Hepatocyte (in vitro differentiated cells): ENCODE data around the gene CT45A3. TPM values are rescaled to one million over a fixed set of nuclear protein-coding genes. Genes with fewer than 3 reads are reported as not detected.
"Not testable (repeated sequence)": the region's sequence is repeated elsewhere in the genome, so short reads cannot be mapped to it uniquely, and the experiment has no call there.

Experiments
- DNase-seq: peaks from one replicate; pipeline ENCODE4 v3.0.0-alpha.2; 2016; ENCODE audit warnings: low spot score
- H2AFZ ChIP-seq: fragments of 200-600 bp; sonication (generic); 2 replicates; pipeline ENCODE4 v1.6.0; 2016; ENCODE audit warnings: antibody characterized with exemption, mild to moderate bottlenecking
- H3K27ac ChIP-seq: fragments of 200-600 bp; sonication (generic); 2 replicates; pipeline ENCODE4 v1.5.1; 2016; ENCODE audit warnings: mild to moderate bottlenecking
- H3K27me3 ChIP-seq: fragments of 200-600 bp; sonication (generic); 2 replicates; pipeline ENCODE4 v1.6.1; 2016
- H3K36me3 ChIP-seq: fragments of 200-600 bp; sonication (generic); replicated peaks from 2 replicates; pipeline ENCODE4 v1.5.1; 2016; ENCODE audit warnings: low read depth; ENCODE audit not compliant: insufficient read depth
- H3K4me1 ChIP-seq: fragments of 200-600 bp; sonication (generic); 2 replicates; pipeline ENCODE4 v1.5.1; 2016; ENCODE audit warnings: mild to moderate bottlenecking, moderate library complexity; ENCODE audit not compliant: insufficient read depth
- H3K4me2 ChIP-seq: fragments of 200-600 bp; sonication (generic); 2 replicates; pipeline ENCODE4 v1.6.0; 2016
- H3K4me3 ChIP-seq: fragments of 200-600 bp; sonication (generic); 2 replicates; pipeline ENCODE4 v1.5.1; 2016; ENCODE audit warnings: mild to moderate bottlenecking
- H3K79me2 ChIP-seq: fragments of 200-600 bp; sonication (generic); 2 replicates; pipeline ENCODE4 v1.6.0; 2017; ENCODE audit warnings: mild to moderate bottlenecking
- H3K9me2 ChIP-seq: fragments of 200-600 bp; sonication (generic); replicated peaks from 2 replicates; pipeline ENCODE4 v1.6.0; 2017; ENCODE audit warnings: mild to moderate bottlenecking; ENCODE audit not compliant: insufficient read depth
- H3K9me3 ChIP-seq: fragments of 200-600 bp; sonication (generic); 2 replicates; pipeline ENCODE4 v1.5.1; 2016; ENCODE audit warnings: low read depth, mild to moderate bottlenecking
- H4K20me1 ChIP-seq: fragments of 200-600 bp; sonication (generic); 2 replicates; pipeline ENCODE4 v1.6.0; 2016; ENCODE audit warnings: mild to moderate bottlenecking; ENCODE audit not compliant: insufficient read depth, poor library complexity, severe bottlenecking
- CTCF ChIP-seq: fragments of 200-600 bp; sonication (generic); IDR thresholded peaks from 2 replicates; pipeline ENCODE4 v1.5.1; 2016; ENCODE audit warnings: antibody characterized with exemption, mild to moderate bottlenecking; ENCODE audit not compliant: poor library complexity
- EZH2 ChIP-seq: fragments of 200-600 bp; sonication (generic); IDR thresholded peaks from 2 replicates; pipeline ENCODE4 v1.6.1; 2016; ENCODE audit warnings: antibody characterized with exemption, mild to moderate bottlenecking, borderline replicate concordance
- EZH2phosphoT487 ChIP-seq: fragments of 200-600 bp; sonication (generic); IDR thresholded peaks from one replicate; pipeline ENCODE4 v1.6.1; 2018; ENCODE audit warnings: antibody characterized with exemption, mild to moderate bottlenecking, low read depth, moderate library complexity; ENCODE audit not compliant: unreplicated experiment, severe bottlenecking
- WGBS: methylation state at CpG from one replicate; pipeline ENCODE4 v1.1.6; 2016; ENCODE audit warnings: low lambda C conversion rate; ENCODE audit errors: missing lambda C conversion rate; 5-methylcytosine and 5-hydroxymethylcytosine counted together
- polyA plus RNA-seq: library from polyadenylated mRNA; unstranded; fragments of >200 nt; fragmentation: Nextera tagmentation; extraction: Ambion mirVana; gene quantifications from 2 replicates; pipeline ENCODE4 v1.2.1, GENCODE V29; 2016
- total RNA-seq: library from RNA; depleted of rRNA; stranded (reverse); fragments of >200 nt; gene quantifications from 2 replicates; pipeline ENCODE4 v1.2.3, GENCODE V29; 2014

CT45A3 gene, protein sequence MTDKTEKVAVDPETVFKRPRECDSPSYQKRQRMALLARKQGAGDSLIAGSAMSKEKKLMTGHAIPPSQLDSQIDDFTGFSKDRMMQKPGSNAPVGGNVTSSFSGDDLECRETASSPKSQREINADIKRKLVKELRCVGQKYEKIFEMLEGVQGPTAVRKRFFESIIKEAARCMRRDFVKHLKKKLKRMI
- total RNA-seq (not detected in 2 replicates), polyA plus RNA-seq (not detected in 2 replicates)

- DNase-seq, H3K9me3 ChIP-seq, H3K27me3 ChIP-seq, H4K20me1 ChIP-seq, H3K4me1 ChIP-seq, H3K36me3 ChIP-seq, H3K4me3 ChIP-seq, H3K79me2 ChIP-seq, H2AFZ ChIP-seq, H3K9me2 ChIP-seq, H3K4me2 ChIP-seq, H3K27ac ChIP-seq: not testable (repeated sequence)
- no CpG with 5 or more reads among the region's 17 CpGs for WGBS
Observed at GRCh38 chrX:135768091-135768490, at the start of gene CT45A3. Gene CT45A3, minus strand, starts transcription at chrX:135768191. Its CDS starts 3,747 bp downstream, at chrX:135764444.

DNA sequence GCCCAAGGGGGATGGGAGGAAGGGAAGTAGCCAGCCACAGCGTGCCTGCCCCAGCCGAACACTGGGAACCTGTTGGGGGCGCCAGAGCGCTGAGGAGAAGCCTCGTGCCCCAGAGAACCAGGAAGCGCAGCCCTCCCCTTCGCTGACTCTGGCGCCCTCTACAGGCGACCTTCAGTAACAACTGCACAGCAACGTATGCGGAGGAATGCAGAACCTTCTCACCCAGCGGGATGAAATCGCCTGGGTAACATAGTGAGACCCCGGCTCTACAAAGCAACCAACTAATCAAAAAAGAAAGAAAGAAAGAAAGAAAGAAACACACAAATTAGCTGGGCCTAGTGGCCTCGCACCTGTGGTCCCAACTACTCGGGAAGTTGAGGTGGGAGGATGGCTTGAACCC, 34.7 kb upstream of the CT45A3 start, which contains the start of gene CT45A6:
Gene CT45A6 (minus strand): TSS at position 101 of the 400 bp plus-strand sequence. CDS start 3,794 bp downstream, outside the sequence.
- not testable (repeated sequence) for H3K4me2 ChIP-seq, H3K27me3 ChIP-seq, H3K4me1 ChIP-seq, DNase-seq, H3K79me2 ChIP-seq, H3K9me2 ChIP-seq, H3K36me3 ChIP-seq, H2AFZ ChIP-seq, H4K20me1 ChIP-seq, H3K27ac ChIP-seq, H3K4me3 ChIP-seq, H3K9me3 ChIP-seq
- no CpG with 5 or more reads among the region's 16 CpGs for WGBS

DNA sequence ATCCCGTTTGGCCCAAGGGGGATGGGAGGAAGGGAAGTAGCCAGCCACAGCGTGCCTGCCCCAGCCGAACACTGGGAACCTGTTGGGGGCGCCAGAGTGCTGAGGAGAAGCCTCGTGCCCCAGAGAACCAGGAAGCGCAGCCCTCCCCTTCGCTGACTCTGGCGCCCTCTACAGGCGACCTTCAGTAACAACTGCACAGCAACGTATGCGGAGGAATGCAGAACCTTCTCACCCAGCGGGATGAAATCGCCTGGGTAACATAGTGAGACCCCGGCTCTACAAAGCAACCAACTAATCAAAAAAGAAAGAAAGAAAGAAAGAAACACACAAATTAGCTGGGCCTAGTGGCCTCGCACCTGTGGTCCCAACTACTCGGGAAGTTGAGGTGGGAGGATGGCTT, 17.4 kb upstream of the CT45A3 start, which contains the start of gene CT45A5:
Gene CT45A5 (minus strand): TSS at position 101 of the 400 bp plus-strand sequence. CDS start 3,774 bp downstream, outside the sequence.
- H3K4me1 ChIP-seq, H3K79me2 ChIP-seq, H3K27me3 ChIP-seq, H4K20me1 ChIP-seq, H3K9me2 ChIP-seq, H3K27ac ChIP-seq, H3K36me3 ChIP-seq, H3K4me3 ChIP-seq, H3K9me3 ChIP-seq, DNase-seq, H3K4me2 ChIP-seq, H2AFZ ChIP-seq: not testable (repeated sequence)
- WGBS, result no CpG with 5 or more reads among the region's 16 CpGs

DNA sequence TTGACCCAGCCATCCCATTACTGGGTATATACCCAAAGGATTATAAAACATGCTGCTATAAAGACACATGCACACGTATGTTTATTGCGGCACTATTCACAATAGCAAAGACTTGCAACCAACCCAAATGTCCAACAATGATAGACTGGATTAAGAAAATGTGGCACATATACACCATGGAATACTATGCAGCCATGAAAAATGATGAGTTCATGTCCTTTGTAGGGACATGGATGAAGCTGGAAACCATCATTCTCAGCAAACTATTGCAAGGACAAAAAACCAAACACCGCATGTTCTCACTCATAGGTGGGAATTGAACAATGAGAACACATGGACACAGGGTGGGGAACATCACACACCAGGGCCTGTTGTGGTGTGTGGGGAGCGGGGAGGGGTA, 23.3 kb downstream of the CT45A3 start:
- H3K9me2 ChIP-seq, H3K4me3 ChIP-seq, H2AFZ ChIP-seq, DNase-seq, H3K9me3 ChIP-seq, H3K79me2 ChIP-seq, H3K4me2 ChIP-seq, H3K27ac ChIP-seq, H3K36me3 ChIP-seq, H4K20me1 ChIP-seq, H3K27me3 ChIP-seq, H3K4me1 ChIP-seq: not testable (repeated sequence)
- 81% methylated on average over 4 of the region's 4 CpGs for WGBS

DNA sequence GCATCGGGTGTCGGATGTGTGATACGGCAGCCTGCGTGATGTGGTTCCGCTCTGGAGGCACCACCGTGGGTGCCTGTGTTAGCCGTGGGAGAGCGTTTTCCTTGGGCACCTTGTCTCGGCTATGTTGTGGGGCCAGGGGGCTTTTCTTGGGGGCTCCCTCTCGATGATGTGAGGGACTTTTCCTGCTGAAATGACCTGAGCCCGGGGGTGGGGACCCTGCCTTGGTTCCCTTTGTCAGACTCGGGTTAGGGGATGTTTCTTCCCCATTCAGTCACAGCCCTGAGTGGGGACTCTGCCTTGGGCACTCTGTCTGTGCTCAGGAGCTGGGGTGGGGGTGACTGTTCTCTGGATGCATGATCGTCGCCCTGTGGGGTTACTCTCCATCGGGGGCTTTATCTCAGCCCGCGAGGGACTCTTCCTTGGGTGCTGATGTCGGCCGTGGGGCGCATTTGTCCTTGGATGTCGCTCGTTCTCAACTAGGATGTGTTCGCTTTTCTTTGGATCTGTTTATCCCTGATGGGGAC, 26.7 kb downstream of the CT45A3 start:
- no peak overlapping the region for H2AFZ ChIP-seq
- H3K27me3 ChIP-seq, result no peaks in the 10 kb centered on the region
- no peaks in the 10 kb centered on the region for H4K20me1 ChIP-seq
- H3K4me1 ChIP-seq, result no peaks in the 10 kb centered on the region
- no peaks in the 10 kb centered on the region for H3K9me3 ChIP-seq
- DNase-seq, result no peak
- no peak overlapping the region for H3K27ac ChIP-seq
- no peaks in the 10 kb centered on the region for H3K9me2 ChIP-seq
- H3K79me2 ChIP-seq, result no peaks in the 10 kb centered on the region
- TF ChIP-seq EZH2 (no peak), CTCF (no peak), EZH2phosphoT487 (no peak)
- 89% methylated on average over 23 of the region's 23 CpGs for WGBS
- no peaks in the 10 kb centered on the region for H3K36me3 ChIP-seq
- no peak overlapping the region for H3K4me2 ChIP-seq
- H3K4me3 ChIP-seq, result no peak overlapping the region
